ENCODE measurements around the gene PIGK.

GRCh38 chr1:77103486-77103885 is 115.7 kb downstream of the PIGK start:
- no peak for TF ChIP-seq CTCF (IDR thresholded peaks at IDR 0.05)
- TF ChIP-seq POLR2A (IDR thresholded peaks at IDR 0.05), result no peak
- TF ChIP-seq EP300 (IDR thresholded peaks at IDR 0.05), result no peak

Measured in tibial nerve (tissue), 4 donors.